Neural progenitor cell (in vitro differentiated cells): ENCODE results near the gene NFS1.

Experiments
- CTCF ChIP-seq: fragments of 200-600 bp; sonication (generic); IDR thresholded peaks from 2 replicates; pipeline ENCODE4 v1.5.1; 2017; ENCODE audit warnings: antibody characterized with exemption, mild to moderate bottlenecking
- EZH2 ChIP-seq: fragments of 200-600 bp; sonication (generic); IDR thresholded peaks from 2 replicates; pipeline ENCODE4 v1.6.1; 2017; ENCODE audit warnings: antibody characterized with exemption, mild to moderate bottlenecking, moderate library complexity
- EZH2phosphoT487 ChIP-seq: fragments of 200-600 bp; sonication (generic); IDR thresholded peaks from 2 replicates; pipeline ENCODE4 v1.6.1; 2017; ENCODE audit warnings: antibody characterized with exemption

DNA sequence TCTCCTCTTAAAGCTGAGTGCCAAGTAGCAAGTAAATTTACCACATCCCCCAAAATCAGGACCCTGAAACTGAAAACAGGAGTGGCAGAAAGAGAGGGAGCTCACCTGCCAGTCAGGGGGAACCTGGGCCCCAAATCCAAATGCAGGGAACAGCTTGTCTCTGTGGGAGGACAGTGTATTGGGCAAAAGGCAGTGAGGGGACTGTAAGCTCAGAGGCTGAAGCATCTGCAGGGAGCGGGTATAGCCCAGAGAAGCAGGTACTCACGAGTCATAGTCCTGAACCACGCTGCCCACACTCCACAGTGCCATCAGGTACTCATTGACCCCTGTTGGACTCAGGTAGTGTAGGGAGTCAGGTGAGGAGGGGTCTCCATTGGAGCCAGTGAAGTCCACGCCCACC is 68.5 kb downstream of the NFS1 start:
- no peak for TF ChIP-seq CTCF
- no peak for TF ChIP-seq EZH2phosphoT487
- no peak for TF ChIP-seq EZH2
